ENCODE measurements around the gene CCDC134.

Gene CCDC134

GRCh38 chr22:41847300-41847699 is 46.8 kb downstream of the CCDC134 start:
- Histone ChIP-seq H3K9me2 (ENCODE audit: low read depth, low read length) (no peaks in the 10 kb centered on the region), H3F3A (ENCODE audit: insufficient read depth, low read length) (no peaks in the 10 kb centered on the region), H3K79me2 (ENCODE audit: insufficient read depth, low read length) (peaks cover 99% of the 10 kb centered on the region), H3K27ac (ENCODE audit: low read depth, low read length, poor library complexity, severe bottlenecking) (peak overlapping the region; percentile 55), H4K20me1 (ENCODE audit: insufficient read depth, low read length) (no peaks in the 10 kb centered on the region), H3K4me1 (ENCODE audit: insufficient read depth, low read length, severe bottlenecking) (peaks cover 66% of the 10 kb centered on the region), H3K4me2 (ENCODE audit: low read length) (peak overlapping the region; percentile 59), H3K9me3 (ENCODE audit: low read length) (no peaks in the 10 kb centered on the region), H3K36me3 (ENCODE audit: insufficient read depth, low read length) (peaks cover 76% of the 10 kb centered on the region), H2AFZ (ENCODE audit: low read length) (no peak overlapping the region), H3K9ac (ENCODE audit: low read length) (peak overlapping the region; percentile 38; the same call in 1 of the 2 replicates), H3K27me3 (ENCODE audit: insufficient read depth, low read length) (no peaks in the 10 kb centered on the region), H3K4me3 (ENCODE audit: low read depth, low read length, poor library complexity, severe bottlenecking) (peak overlapping the region; percentile 34)
- no peak for TF ChIP-seq CTCF (IDR thresholded peaks at IDR 0.05; ENCODE audit: low read length)
- no peak for TF ChIP-seq EZH2 (IDR thresholded peaks at IDR 0.05; ENCODE audit: borderline replicate concordance, low read length)

DNA sequence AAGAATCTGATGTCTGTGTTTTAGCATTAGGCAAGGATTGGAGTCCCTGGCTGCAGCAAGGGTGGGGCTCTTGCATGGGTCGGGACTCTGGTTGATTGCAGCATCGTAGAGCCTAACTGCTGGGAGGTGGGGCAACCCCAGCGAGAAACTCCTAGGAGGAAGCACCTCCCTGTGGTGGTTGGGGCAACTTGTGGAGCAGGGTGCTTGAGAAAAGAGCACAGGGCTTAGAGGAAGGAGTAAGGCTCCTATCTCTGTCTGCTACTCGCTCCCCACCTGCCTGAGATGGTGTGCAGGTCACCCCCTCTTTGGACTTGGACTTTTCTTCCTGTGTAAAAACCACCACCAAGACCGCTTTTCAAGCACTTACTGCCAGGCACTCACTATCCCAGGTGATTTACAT is 48.0 kb downstream of the CCDC134 start:
- Histone ChIP-seq H3K4me2 (ENCODE audit: low read length) (peak overlapping the region; percentile 2; the same call in 1 of the 2 replicates), H3K9me2 (ENCODE audit: low read depth, low read length) (no peaks in the 10 kb centered on the region), H4K20me1 (ENCODE audit: insufficient read depth, low read length) (no peaks in the 10 kb centered on the region), H3K4me1 (ENCODE audit: insufficient read depth, low read length, severe bottlenecking) (peaks cover 66% of the 10 kb centered on the region), H3F3A (ENCODE audit: insufficient read depth, low read length) (no peaks in the 10 kb centered on the region), H3K9ac (ENCODE audit: low read length) (no peak overlapping the region), H3K27me3 (ENCODE audit: insufficient read depth, low read length) (no peaks in the 10 kb centered on the region), H3K9me3 (ENCODE audit: low read length) (no peaks in the 10 kb centered on the region), H3K27ac (ENCODE audit: low read depth, low read length, poor library complexity, severe bottlenecking) (peak overlapping the region; percentile 52), H3K36me3 (ENCODE audit: insufficient read depth, low read length) (peaks cover 76% of the 10 kb centered on the region), H3K79me2 (ENCODE audit: insufficient read depth, low read length) (peaks cover 99% of the 10 kb centered on the region), H2AFZ (ENCODE audit: low read length) (no peak overlapping the region), H3K4me3 (ENCODE audit: low read depth, low read length, poor library complexity, severe bottlenecking) (no peak overlapping the region)
- TF ChIP-seq EZH2 (IDR thresholded peaks at IDR 0.05; ENCODE audit: borderline replicate concordance, low read length) (no peak), CTCF (IDR thresholded peaks at IDR 0.05; ENCODE audit: low read length) (no peak)

DNA sequence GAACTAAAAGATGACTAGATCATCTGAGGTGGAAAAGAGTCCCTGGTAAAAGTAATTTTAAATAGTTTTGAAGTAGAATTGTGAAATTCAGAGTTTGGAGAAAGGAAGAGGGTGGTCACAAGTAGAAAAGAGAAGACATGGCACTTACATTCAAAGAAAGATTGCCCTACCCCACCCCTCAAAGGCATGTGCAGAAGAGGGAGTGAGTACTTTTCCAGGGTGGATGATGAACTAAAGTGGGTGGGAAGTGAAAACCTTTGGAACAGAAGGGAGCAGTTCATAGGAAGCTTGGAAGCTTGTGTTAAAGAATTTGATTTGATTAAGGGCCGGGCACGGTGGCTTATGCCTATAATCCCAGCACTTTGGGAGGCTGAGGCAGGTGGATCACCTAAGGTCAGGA is 56.0 kb downstream of the CCDC134 start:
- no peaks in the 10 kb centered on the region for H3F3A ChIP-seq (ENCODE audit: insufficient read depth, low read length)
- peak overlapping the region; percentile 85 for H3K27ac ChIP-seq (ENCODE audit: low read depth, low read length, poor library complexity, severe bottlenecking)
- no peak overlapping the region for H3K4me3 ChIP-seq (ENCODE audit: low read depth, low read length, poor library complexity, severe bottlenecking)
- no peak overlapping the region for H2AFZ ChIP-seq (ENCODE audit: low read length)
- H3K9ac ChIP-seq (ENCODE audit: low read length), result no peak overlapping the region; the same call in 1 of the 2 replicates
- TF ChIP-seq CTCF (IDR thresholded peaks at IDR 0.05; ENCODE audit: low read length) (no peak), EZH2 (IDR thresholded peaks at IDR 0.05; ENCODE audit: borderline replicate concordance, low read length) (no peak)
- no peak overlapping the region; the same call in 1 of the 2 replicates for H3K4me2 ChIP-seq (ENCODE audit: low read length)
- H3K27me3 ChIP-seq (ENCODE audit: insufficient read depth, low read length), result no peaks in the 10 kb centered on the region
- H3K9me2 ChIP-seq (ENCODE audit: low read depth, low read length), result no peaks in the 10 kb centered on the region
- H3K36me3 ChIP-seq (ENCODE audit: insufficient read depth, low read length), result peaks cover 71% of the 10 kb centered on the region; the same call in 1 of the 2 replicates
- no peaks in the 10 kb centered on the region for H3K9me3 ChIP-seq (ENCODE audit: low read length)
- peaks cover 99% of the 10 kb centered on the region for H3K79me2 ChIP-seq (ENCODE audit: insufficient read depth, low read length)
- H4K20me1 ChIP-seq (ENCODE audit: insufficient read depth, low read length), result no peaks in the 10 kb centered on the region
- peaks cover 93% of the 10 kb centered on the region for H3K4me1 ChIP-seq (ENCODE audit: insufficient read depth, low read length, severe bottlenecking)
